Type B pancreatic cell (in vitro differentiated cells): ENCODE results near the gene ELAVL3. TPM values are rescaled to one million over a fixed set of nuclear protein-coding genes. Genes with fewer than 3 reads are reported as not detected.
"Not testable (repeated sequence)": the region's sequence is repeated elsewhere in the genome, so short reads cannot be mapped to it uniquely, and the experiment has no call there.

ENCODE experiments used
- DNase-seq: peaks from one replicate; pipeline ENCODE4 v3.0.0; 2021; ENCODE audit warnings: mixed read lengths; ENCODE audit not compliant: unreplicated experiment; ENCODE audit errors: extremely low spot score
- H3K27ac Mint-ChIP-seq: 2 replicates; pipeline ENCODE4 v1.8.0; 2021; ENCODE audit warnings: mild to moderate bottlenecking, mixed read lengths
- H3K27me3 Mint-ChIP-seq: 2 replicates; pipeline ENCODE4 v1.8.0; 2021; ENCODE audit warnings: mixed read lengths
- H3K36me3 Mint-ChIP-seq: 2 replicates; pipeline ENCODE4 v1.8.0; 2021; ENCODE audit warnings: mixed read lengths
- H3K4me1 Mint-ChIP-seq: one replicate; pipeline ENCODE4 v1.8.0; 2021; ENCODE audit warnings: mixed read lengths; ENCODE audit not compliant: unreplicated experiment
- H3K4me3 Mint-ChIP-seq: 2 replicates; pipeline ENCODE4 v1.8.0; 2021; ENCODE audit warnings: mild to moderate bottlenecking, mixed read lengths
- H3K9me3 Mint-ChIP-seq: 2 replicates; pipeline ENCODE4 v1.8.0; 2021; ENCODE audit warnings: mixed read lengths
- CTCF ChIP-seq: fragments of 200-600 bp; sonication (generic); conservative IDR thresholded peaks from 2 replicates; pipeline ENCODE4 v1.5.0; 2021; ENCODE audit warnings: antibody characterized with exemption, mild to moderate bottlenecking
- total RNA-seq: library from RNA; stranded (reverse); gene quantifications from 2 replicates; pipeline ENCODE4 v1.2.1, GENCODE V29; 2021; ENCODE audit warnings: low replicate concordance

Gene ELAVL3
- total RNA-seq, 1 donor from 2014 or later = 3.3 TPM

DNA sequence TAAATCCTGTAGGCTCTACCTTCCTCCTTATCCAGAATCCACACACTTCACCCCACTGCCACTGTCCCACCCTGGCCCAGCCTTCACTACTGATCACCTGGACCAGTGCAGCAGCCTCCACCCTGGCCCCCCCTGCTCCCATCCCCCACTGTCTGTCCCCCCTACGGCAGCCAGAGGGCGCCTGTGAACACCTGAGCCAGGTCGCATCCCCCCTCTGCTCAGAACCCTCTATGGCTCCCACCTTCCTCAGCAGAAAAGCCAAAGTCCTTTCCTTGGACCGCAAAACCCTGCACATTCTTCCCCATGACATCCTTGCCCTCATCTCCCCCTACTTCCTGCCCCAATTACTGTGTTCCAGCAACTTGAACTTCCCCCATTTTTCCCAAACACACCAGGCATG is 20.6 kb downstream of the ELAVL3 start:
- Mint-ChIP-seq H3K27ac (no peak overlapping the region), H3K27me3 (peaks cover 3% of the 10 kb centered on the region), H3K9me3 (no peaks in the 10 kb centered on the region), H3K36me3 (no peaks in the 10 kb centered on the region), H3K4me3 (no peak overlapping the region), H3K4me1 (no peaks in the 10 kb centered on the region)
- peak; percentile 36 for TF ChIP-seq CTCF
- no peak for DNase-seq

GRCh38 chr19:11458912-11459311 is 21.9 kb downstream of the ELAVL3 start:
- not testable (repeated sequence) for H3K4me1 Mint-ChIP-seq, DNase-seq

DNA sequence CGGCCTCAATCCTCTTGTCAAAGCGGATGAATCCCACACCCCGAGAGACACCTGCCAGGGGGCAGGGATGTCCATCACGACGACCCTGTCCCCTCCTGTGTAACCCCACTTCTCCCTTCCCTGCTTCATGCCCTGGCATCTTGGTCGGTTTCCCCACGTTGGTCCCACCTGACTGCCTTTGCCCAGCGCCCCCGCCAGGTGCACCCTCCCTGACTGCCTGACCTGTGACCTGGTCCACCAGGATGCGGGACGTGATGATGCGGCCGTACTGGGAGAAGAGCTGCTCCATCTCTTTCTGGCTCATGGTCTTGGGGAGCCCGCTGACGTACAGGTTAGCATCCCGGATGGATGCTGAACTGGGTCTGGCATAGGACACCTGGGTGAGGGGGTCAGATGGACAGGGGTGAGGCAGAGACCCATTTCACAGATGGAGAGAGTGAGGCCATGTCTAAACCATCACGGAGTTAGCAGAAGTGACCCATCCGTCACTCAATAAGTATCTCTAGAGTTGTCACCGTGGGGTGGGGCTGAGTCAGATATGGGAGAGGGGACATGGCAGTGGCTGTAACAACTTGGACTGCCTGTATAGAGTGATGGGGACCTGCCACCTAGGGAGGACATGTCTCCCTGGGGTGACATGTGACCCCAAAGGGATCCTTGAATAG is 22.5 kb downstream of the ELAVL3 start:
- DNase-seq = no peak

More at GRCh38 chr19:11458912-11459311, 21.9 kb downstream of the ELAVL3 start:
- not testable (repeated sequence) for H3K36me3 Mint-ChIP-seq, H3K4me3 Mint-ChIP-seq, H3K9me3 Mint-ChIP-seq, H3K27me3 Mint-ChIP-seq, H3K27ac Mint-ChIP-seq

GRCh38 chr19:11457831-11458230 is 23.0 kb downstream of the ELAVL3 start:
- TF ChIP-seq CTCF = no peak
- Mint-ChIP-seq H3K9me3 (no peaks in the 10 kb centered on the region), H3K4me3 (no peak overlapping the region), H3K4me1 (peaks cover 3% of the 10 kb centered on the region), H3K27ac (no peak overlapping the region), H3K36me3 (no peaks in the 10 kb centered on the region), H3K27me3 (peaks cover 3% of the 10 kb centered on the region)
- DNase-seq = no peak

More for the DNA sequence above, 22.5 kb downstream of the ELAVL3 start:
- TF ChIP-seq CTCF = no peak
- Mint-ChIP-seq H3K36me3 (no peaks in the 10 kb centered on the region), H3K4me1 (peaks cover 2% of the 10 kb centered on the region), H3K4me3 (no peak overlapping the region), H3K27me3 (peaks cover 3% of the 10 kb centered on the region), H3K9me3 (no peaks in the 10 kb centered on the region), H3K27ac (no peak overlapping the region)

GRCh38 chr19:11457115-11457514 is 23.7 kb downstream of the ELAVL3 start:
- no peaks in the 10 kb centered on the region for H3K36me3 Mint-ChIP-seq
- TF ChIP-seq CTCF = no peak
- H3K27ac Mint-ChIP-seq = no peak overlapping the region
- no peaks in the 10 kb centered on the region for H3K9me3 Mint-ChIP-seq
- peaks cover 3% of the 10 kb centered on the region for H3K27me3 Mint-ChIP-seq
- H3K4me1 Mint-ChIP-seq = peaks cover 10% of the 10 kb centered on the region
- H3K4me3 Mint-ChIP-seq = no peak overlapping the region
- no peak for DNase-seq

GRCh38 chr19:11456659-11457058 is 24.2 kb downstream of the ELAVL3 start:
- Mint-ChIP-seq H3K27me3 (peaks cover 3% of the 10 kb centered on the region), H3K36me3 (no peaks in the 10 kb centered on the region), H3K27ac (no peak overlapping the region), H3K9me3 (no peaks in the 10 kb centered on the region), H3K4me3 (no peak overlapping the region), H3K4me1 (peaks cover 12% of the 10 kb centered on the region)
- no peak for DNase-seq
- TF ChIP-seq CTCF = no peak

DNA sequence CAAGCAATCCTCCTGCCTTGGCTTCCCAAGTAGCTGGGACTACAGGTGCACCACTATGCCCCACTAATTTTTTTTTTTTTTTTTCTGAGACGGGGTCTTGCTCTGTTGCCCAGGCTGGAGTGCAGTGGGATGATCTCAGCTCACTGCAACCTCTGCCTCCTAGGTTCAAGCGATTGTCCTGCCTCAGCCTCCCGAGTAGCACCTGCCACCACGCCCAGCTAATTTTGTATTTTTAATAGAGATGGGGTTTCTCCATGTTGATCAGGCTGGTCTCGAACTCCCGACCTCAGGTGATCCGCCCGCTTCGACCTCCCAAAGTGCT is 25.7 kb downstream of the ELAVL3 start:
- H3K27me3 Mint-ChIP-seq, DNase-seq, H3K36me3 Mint-ChIP-seq, H3K4me3 Mint-ChIP-seq, H3K9me3 Mint-ChIP-seq, H3K27ac Mint-ChIP-seq: not testable (repeated sequence)
- H3K4me1 Mint-ChIP-seq = peaks cover 12% of the 10 kb centered on the region
